H1 (cell line): Measurements from ENCODE around the gene IL21. TPM values are rescaled to one million over a fixed set of nuclear protein-coding genes. Genes with fewer than 3 reads are reported as not detected.

Experiments used
- CTCF ChIA-PET: fragments of 300-600 bp; sonication (Branson Sonifier 250); formaldehyde crosslinking; loops from one replicate; lab custom pipeline; 2021; ENCODE audit not compliant: partially characterized antibody; lab: Charles Lee
- POLR2A ChIA-PET: fragments of 300-600 bp; sonication (Branson Sonifier 250); formaldehyde crosslinking; loops from one replicate; lab custom pipeline; 2021; ENCODE audit warnings: inconsistent platforms; ENCODE audit not compliant: partially characterized antibody; lab: Charles Lee
- DNase-seq, 2 experiments: peaks; one replicate each; pipeline versions ENCODE4 v3.0.0 to v3.0.0-alpha.2; 2010 to 2022; ENCODE audit warnings: low spot score in 2 of 2, low read depth in 1 of 2, mixed read lengths in 1 of 2
- FAIRE-seq: peaks from 2 replicates; lab custom pipeline; 2011; peaks lifted over from hg19 to GRCh38; lab: Jason Lieb, UNC
- H2AFZ ChIP-seq: 2 replicates; pipeline ENCODE4 v1.8.1; 2012; ENCODE audit warnings: low read length, inconsistent platforms
- H2AK5ac ChIP-seq: 2 replicates; pipeline ENCODE4 v1.6.1; 2013; ENCODE audit warnings: low read depth, low read length
- H2BK120ac ChIP-seq: replicated peaks from 2 replicates; pipeline ENCODE3; 2013; ENCODE audit warnings: low read depth, low read length, inconsistent platforms
- H2BK12ac ChIP-seq: 2 replicates; pipeline ENCODE4 v1.6.1; 2013; ENCODE audit warnings: low read depth, low read length
- H2BK15ac ChIP-seq: 2 replicates; pipeline ENCODE4 v1.6.1; 2013; ENCODE audit warnings: low read length
- H2BK20ac ChIP-seq: 2 replicates; pipeline ENCODE4 v1.6.1; 2013; ENCODE audit warnings: low read length
- H2BK5ac ChIP-seq: 2 replicates; pipeline ENCODE4 v1.6.1; 2013; ENCODE audit warnings: low read depth, low read length
- H3K14ac ChIP-seq: 2 replicates; pipeline ENCODE4 v1.6.1; 2013; ENCODE audit warnings: inconsistent platforms; ENCODE audit not compliant: insufficient read length
- H3K18ac ChIP-seq: 2 replicates; pipeline ENCODE4 v1.6.1; 2013; ENCODE audit warnings: low read length; ENCODE audit errors: extremely low read depth
- H3K23ac ChIP-seq: 2 replicates; pipeline ENCODE4 v1.6.1; 2013; ENCODE audit warnings: inconsistent platforms; ENCODE audit not compliant: insufficient read length
- H3K23me2 ChIP-seq: 2 replicates; pipeline ENCODE4 v1.6.1; 2013; ENCODE audit warnings: low read depth, low read length
- H3K27ac ChIP-seq: 2 replicates; pipeline ENCODE4 v1.6.1; 2011; ENCODE audit warnings: low read depth, low read length, inconsistent platforms
- H3K27me3 ChIP-seq, 4 experiments: replicated peaks in 1 of 4; 1 replicate in 1 of 4; 2 replicates in 3 of 4; pipeline versions ENCODE4 v1.6.1 to v1.8.1; 2011 to 2013; ENCODE audit warnings: low read length in 3 of 4, mild to moderate bottlenecking in 3 of 4, inconsistent platforms in 2 of 4, mixed read lengths in 2 of 4, moderate library complexity in 1 of 4; ENCODE audit not compliant: control insufficient read depth in 3 of 4, insufficient read depth in 3 of 4; ENCODE audit errors: extremely low read depth in 1 of 4
- H3K36me3 ChIP-seq, 4 experiments: 2 replicates each; pipeline versions ENCODE4 v1.6.1 to v1.8.1; 2011 to 2013; ENCODE audit warnings: mild to moderate bottlenecking in 4 of 4, low read length in 3 of 4, moderate library complexity in 2 of 4, control low read depth in 1 of 4, inconsistent platforms in 1 of 4; ENCODE audit not compliant: insufficient read depth in 4 of 4, control insufficient read depth in 2 of 4
- H3K4ac ChIP-seq: replicated peaks from 2 replicates; pipeline ENCODE3; 2013; ENCODE audit warnings: low read length, low read depth, mixed read lengths, inconsistent platforms; ENCODE audit not compliant: insufficient read length
- H3K4me1 ChIP-seq, 4 experiments: replicated peaks in 1 of 4; 1 replicate in 1 of 4; 2 replicates in 3 of 4; pipeline versions ENCODE4 v1.6.1 to v1.8.1; 2011 to 2013; ENCODE audit warnings: low read length in 3 of 4, inconsistent platforms in 2 of 4, mixed read lengths in 1 of 4; ENCODE audit not compliant: insufficient read depth in 4 of 4, control insufficient read depth in 3 of 4
- H3K4me2 ChIP-seq, 2 experiments: 2 replicates each; pipeline versions ENCODE4 v1.6.1 to v1.8.1; 2011 to 2013; ENCODE audit warnings: low read depth in 2 of 2, low read length in 2 of 2, control low read depth in 1 of 2, inconsistent platforms in 1 of 2, mild to moderate bottlenecking in 1 of 2; ENCODE audit not compliant: insufficient read depth in 1 of 2
- H3K4me3 ChIP-seq, 4 experiments: fragments of 200-600, 300-600 bp in 1 of 4; sonication (generic), shearing (Covaris generic), sonication (Bioruptor Twin) in 1 of 4; 2 replicates each; pipeline versions ENCODE4 v1.5.1 to v1.8.1; 2011 to 2016; ENCODE audit warnings: low read length in 4 of 4, low read depth in 3 of 4, control low read depth in 2 of 4, inconsistent platforms in 2 of 4, mild to moderate bottlenecking in 2 of 4, mixed read lengths in 1 of 4, moderate library complexity in 1 of 4; ENCODE audit not compliant: insufficient read depth in 2 of 4; ENCODE audit errors: extremely low read depth in 1 of 4
- H3K56ac ChIP-seq: replicated peaks from 2 replicates; pipeline ENCODE3; 2013; ENCODE audit warnings: low read depth, mild to moderate bottlenecking, mixed read lengths, low read length, inconsistent platforms; ENCODE audit not compliant: insufficient read length
- H3K79me1 ChIP-seq: 2 replicates; pipeline ENCODE4 v1.6.1; 2013; ENCODE audit warnings: low read depth, low read length, control low read depth
- H3K79me2 ChIP-seq, 2 experiments: 2 replicates each; pipeline versions ENCODE4 v1.6.1 to v1.8.1; 2012 to 2013; ENCODE audit warnings: low read length in 2 of 2, mild to moderate bottlenecking in 2 of 2, inconsistent platforms in 1 of 2; ENCODE audit not compliant: insufficient read depth in 2 of 2, control insufficient read depth in 1 of 2
- H3K9ac ChIP-seq, 4 experiments: replicated peaks in 1 of 4; 1 replicate in 1 of 4; 2 replicates in 3 of 4; pipeline versions ENCODE4 v1.6.1 to v1.8.1; 2011 to 2013; ENCODE audit warnings: low read depth in 3 of 4, low read length in 3 of 4, control low read depth in 2 of 4, mild to moderate bottlenecking in 2 of 4, moderate library complexity in 2 of 4, inconsistent platforms in 1 of 4; ENCODE audit errors: extremely low read depth in 1 of 4
- H3K9me3 ChIP-seq, 2 experiments: 2 replicates each; pipeline versions ENCODE4 v1.6.1 to v1.8.1; 2012 to 2013; ENCODE audit warnings: mild to moderate bottlenecking in 2 of 2, moderate library complexity in 2 of 2, control low read depth in 1 of 2, inconsistent platforms in 1 of 2, low read depth in 1 of 2, low read length in 1 of 2, mixed read lengths in 1 of 2; ENCODE audit not compliant: insufficient read depth in 2 of 2
- H4K20me1 ChIP-seq, 2 experiments: replicated peaks in 1 of 2; 2 replicates each; pipeline versions ENCODE3 to v1.8.1; 2011 to 2013; ENCODE audit warnings: inconsistent platforms in 2 of 2, low read length in 2 of 2, mild to moderate bottlenecking in 1 of 2; ENCODE audit not compliant: insufficient read depth in 2 of 2, control insufficient read depth in 1 of 2
- H4K5ac ChIP-seq: 2 replicates; pipeline ENCODE4 v1.6.1; 2013; ENCODE audit warnings: low read length, low read depth, mixed read lengths, inconsistent platforms; ENCODE audit not compliant: insufficient read length
- H4K8ac ChIP-seq: 2 replicates; pipeline ENCODE4 v1.8.0; 2013; ENCODE audit warnings: mild to moderate bottlenecking, moderate library complexity, low read length, inconsistent platforms; ENCODE audit not compliant: insufficient read depth; ENCODE audit errors: extremely low read depth
- H4K91ac ChIP-seq: replicated peaks from 2 replicates; pipeline ENCODE3; 2013; ENCODE audit warnings: low read length, mixed read lengths, inconsistent platforms; ENCODE audit not compliant: insufficient read length
- CHD1 ChIP-seq: IDR thresholded peaks from 2 replicates; pipeline ENCODE4 v1.6.1; 2012; ENCODE audit warnings: low read depth, low read length, improper control_type of control experiment
- WGBS, 2 experiments: shearing (Covaris generic) in 1 of 2; methylation state at CpG; one replicate each; pipeline versions ENCODE4 v1.1.6 to v1.1.7; 2013 to 2015; ENCODE audit warnings: low lambda C conversion rate in 2 of 2, mixed read lengths in 2 of 2, inconsistent platforms in 1 of 2, low coverage in 1 of 2, missing lambda C conversion rate in 1 of 2; ENCODE audit not compliant: insufficient replicate concordance in 2 of 2, insufficient coverage in 1 of 2, insufficient read length in 1 of 2; ENCODE audit errors: extremely low coverage in 1 of 2, missing lambda C conversion rate in 1 of 2; 5-methylcytosine and 5-hydroxymethylcytosine counted together
- long read RNA-seq, 2 experiments: library from RNA in 1 of 2; library from capped mRNA in 1 of 2; stranded (forward); transcript quantifications; one replicate each; pipeline ENCODE4 v2.0.0, GENCODE V29; 2021; ENCODE audit warnings: inconsistent platforms in 1 of 2
- polyA minus RNA-seq, 3 experiments: library from RNA; depleted of rRNA, polyadenylated mRNA; stranded (reverse); fragments of >200 nt; gene quantifications; 1 replicate in 2 of 3; 2 replicates in 1 of 3; pipeline ENCODE4 v1.2.3, GENCODE V29; 2011
- polyA plus RNA-seq, 7 experiments: library from polyadenylated mRNA; depleted of rRNA in 3 of 7; stranded (reverse) in 5 of 7; unstranded in 2 of 7; fragments of >200 nt in 5 of 7; fragments of 200-250 nt in 2 of 7; gene quantifications; 1 replicate in 5 of 7; 2 replicates in 1 of 7; 4 replicates in 1 of 7; pipeline versions ENCODE4 v1.2.1 to v1.2.3, GENCODE V29; 2011 to 2013; ENCODE audit warnings: missing spikeins in 2 of 7, mixed read lengths in 2 of 7
- total RNA-seq: library from RNA; stranded (reverse); fragmentation: NEBNext Ultra II Directional; extraction: Animal tissue kit (Norgen Biotek cat#: 25700); gene quantifications from 2 replicates; pipeline ENCODE4 v1.2.1, GENCODE V29; 2021

IL21 gene
- total RNA-seq (not detected in 2 replicates), polyA plus RNA-seq (2011; rRNA removed) (not detected in 2 replicates), polyA minus RNA-seq (2011; rRNA and poly(A)+ RNA removed) (not detected in 2 replicates)
- polyA plus RNA-seq (2011; cell fraction: cytosol; rRNA removed) = not detected
- polyA plus RNA-seq (2011; cell fraction: nucleus; rRNA removed) = not detected
- not detected in 4 replicates for polyA plus RNA-seq (2012, experiment 1 of 2)
- not detected for polyA plus RNA-seq (2012, experiment 2 of 2)
- not detected for polyA plus RNA-seq (2013, experiment 1 of 2)
- not detected for polyA plus RNA-seq (2013, experiment 2 of 2)
- polyA minus RNA-seq (2011; cell fraction: cytosol; rRNA and poly(A)+ RNA removed) = not detected
- not detected for polyA minus RNA-seq (2011; cell fraction: nucleus; rRNA and poly(A)+ RNA removed)
- long read RNA-seq, experiment 1 = 0 reads
- long read RNA-seq, experiment 2 = 0 reads

DNA sequence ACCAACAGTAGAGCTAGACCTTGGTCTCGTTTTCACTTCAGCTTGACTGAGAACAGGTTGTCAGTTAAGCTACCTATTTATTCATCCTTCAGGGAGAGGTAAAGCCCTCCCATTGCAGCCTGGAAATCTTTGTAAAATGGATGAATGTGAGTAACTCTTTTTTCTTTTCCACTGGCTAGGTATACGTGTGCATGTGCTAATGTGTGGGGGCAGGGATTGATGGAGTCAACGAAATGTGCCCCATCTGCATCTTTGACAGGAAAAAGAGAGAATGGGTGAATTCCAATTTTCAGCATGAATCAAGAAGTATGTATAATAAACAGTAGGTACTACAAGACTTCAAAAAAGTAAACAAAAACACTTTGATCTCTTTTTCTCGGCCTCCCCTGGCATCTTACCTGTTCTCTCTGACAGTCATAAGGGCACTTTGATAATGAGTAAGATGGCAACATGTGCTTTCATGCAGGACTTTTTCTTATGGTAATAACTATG is at the start of gene IL21:
TSS of gene IL21 (minus strand) at position 51 of the 492 bp plus-strand sequence. CDS start 55 bp downstream, outside the sequence.
- H2BK20ac ChIP-seq = no peak within 1 kb of the TSS
- ChIA-PET POLR2A (no interaction called here), CTCF (interaction anchor here (0.6 kb wide), 1 partner anchor 44 kb away, joined by 3 read pairs; no protein-coding TSS in a partner anchor)
- no peaks in the 10 kb centered on the region for H3K23me2 ChIP-seq
- FAIRE-seq (no peak), DNase-seq (no peak)
- no peak within 1 kb of the TSS for H3K56ac ChIP-seq
- H3K9ac ChIP-seq = no peak within 1 kb of the TSS
- WGBS, 2 experiments = 96% methylated on average over 4 of the region's 4 CpGs; no CpG with 5 or more reads in 1 of the 2 experiments
- H3K4me1 ChIP-seq = peaks cover 2 to 7% (median 5%) of the 10 kb centered on the region in 4 experiments; a peak in 6 of 7 replicates
- no peak within 1 kb of the TSS for H3K4me3 ChIP-seq
- H4K5ac ChIP-seq = no peak within 1 kb of the TSS
- H2BK15ac ChIP-seq = no peak within 1 kb of the TSS
- no peak within 1 kb of the TSS for H4K91ac ChIP-seq
- H3K4ac ChIP-seq = no peak within 1 kb of the TSS
- no peak within 1 kb of the TSS for H2BK12ac ChIP-seq
- no peaks in the 10 kb centered on the region for H3K79me2 ChIP-seq
- H2BK5ac ChIP-seq = no peak within 1 kb of the TSS
- H3K27ac ChIP-seq = no peak within 1 kb of the TSS
- H3K27me3 ChIP-seq = no peaks in the 10 kb centered on the region
- H2BK120ac ChIP-seq = no peak within 1 kb of the TSS
- no peak within 1 kb of the TSS for H3K4me2 ChIP-seq
- H3K18ac ChIP-seq = no peak within 1 kb of the TSS
- H2AK5ac ChIP-seq = no peak within 1 kb of the TSS
- no peak within 1 kb of the TSS for H3K23ac ChIP-seq
- H3K14ac ChIP-seq = no peak within 1 kb of the TSS
- H2AFZ ChIP-seq = no peak within 1 kb of the TSS; the same call in 1 of the 2 replicates
- H3K9me3 ChIP-seq = no peaks in the 10 kb centered on the region
- H4K8ac ChIP-seq = no peak within 1 kb of the TSS
- H3K79me1 ChIP-seq = no peaks in the 10 kb centered on the region
- TF ChIP-seq CHD1 = no peak
- TF ChIP-seq, all 59 proteins: peak for 0
- no peaks in the 10 kb centered on the region for H4K20me1 ChIP-seq
- H3K36me3 ChIP-seq = no peaks in the 10 kb centered on the region
